GM18873 (cell line): ENCODE results near the gene ACSM6.
A peak's percentile ranks its signal among the peaks of the same experiment; 100 is the strongest.
"Not testable (repeated sequence)": the region's sequence is repeated elsewhere in the genome, so short reads cannot be mapped to it uniquely, and the experiment has no call there.

Experiments used
- ATAC-seq: cut with Tn5 transposase; IDR thresholded peaks from one replicate; pipeline ENCODE4 v1.9.1; 2021; ENCODE audit warnings: mild to moderate bottlenecking, moderate library complexity, moderate number of reproducible peaks; ENCODE audit not compliant: unreplicated experiment, low FRiP score

Gene ACSM6

DNA sequence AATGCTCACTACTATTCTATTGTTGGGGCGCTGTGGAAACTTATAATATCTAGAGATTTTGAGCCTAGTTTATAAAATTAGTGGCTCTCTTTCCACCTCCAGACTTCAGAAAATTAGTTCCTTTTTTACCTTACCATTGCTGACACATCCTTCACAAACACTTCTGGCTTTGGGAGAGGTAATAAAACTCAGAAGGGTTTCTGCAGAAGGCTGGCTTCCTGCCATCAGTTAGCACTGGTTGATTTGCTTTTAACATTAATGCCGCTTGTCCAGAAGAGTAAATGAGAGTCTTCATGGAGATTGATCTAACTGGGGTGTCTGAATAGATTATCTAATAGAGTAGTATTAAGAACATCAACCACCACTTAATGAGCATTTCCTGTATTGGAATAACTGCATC is 20.3 kb downstream of the ACSM6 start:
- ATAC-seq = no peak

GRCh38 chr10:95214793-95215192 is 20.8 kb downstream of the ACSM6 start:
- ATAC-seq = no peak

DNA sequence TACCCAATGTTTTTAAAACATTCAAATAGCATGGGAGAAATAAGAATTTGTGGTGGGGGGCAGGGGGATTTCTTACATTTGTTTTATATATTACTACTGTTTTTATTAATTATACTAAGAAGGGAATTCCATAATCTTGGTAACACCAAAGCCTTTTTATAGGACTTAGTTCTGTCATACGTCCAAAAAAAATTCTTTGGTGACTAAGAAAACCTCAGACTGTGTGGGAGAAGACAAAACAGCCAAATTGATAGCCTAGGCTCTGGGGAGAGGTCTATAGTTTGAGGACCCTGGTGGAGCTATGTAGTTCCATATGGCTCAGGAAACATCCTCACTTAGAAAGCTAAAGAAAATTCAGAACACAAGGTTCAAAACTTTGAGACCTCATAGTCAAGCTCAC is 23.4 kb downstream of the ACSM6 start:
- ATAC-seq = no peak

DNA sequence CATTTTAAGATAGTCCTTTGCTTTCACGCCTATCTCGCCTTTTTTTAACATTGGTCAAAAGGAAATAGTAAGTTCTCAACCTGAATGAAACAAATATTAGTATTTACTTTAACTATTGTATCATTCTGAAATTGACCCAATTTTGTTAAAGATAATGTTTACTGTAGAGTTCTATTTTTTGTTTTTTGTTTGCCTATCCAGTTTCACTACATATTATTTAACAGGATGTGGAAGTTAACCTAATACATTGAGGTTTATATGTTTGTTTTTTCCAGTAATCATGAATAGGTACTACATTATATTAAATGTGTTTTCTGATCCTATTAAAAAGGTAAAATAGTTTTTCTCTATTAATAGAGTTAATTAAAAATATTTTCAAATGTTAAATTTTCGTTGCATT is 26.5 kb downstream of the ACSM6 start:
- no peak for ATAC-seq

DNA sequence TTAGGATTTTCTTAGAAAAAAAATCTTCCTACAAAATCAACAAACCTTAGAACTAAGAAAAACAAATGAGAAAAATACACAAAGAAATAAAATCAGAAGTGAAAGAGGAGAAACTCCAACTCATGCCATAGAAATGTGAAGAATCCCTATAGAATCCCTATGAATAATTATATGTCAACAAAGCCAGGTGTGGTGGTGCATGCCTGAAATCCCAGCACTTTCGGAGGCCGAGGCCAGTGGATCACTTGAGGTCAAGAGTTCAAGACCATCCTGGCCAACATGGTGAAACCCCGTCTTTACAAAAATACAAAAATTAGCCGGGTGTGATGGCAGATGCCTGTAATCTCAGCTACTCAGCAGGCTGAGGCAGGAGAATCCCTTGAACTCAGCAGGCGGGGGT is 27.1 kb downstream of the ACSM6 start:
- ATAC-seq = no peak

DNA sequence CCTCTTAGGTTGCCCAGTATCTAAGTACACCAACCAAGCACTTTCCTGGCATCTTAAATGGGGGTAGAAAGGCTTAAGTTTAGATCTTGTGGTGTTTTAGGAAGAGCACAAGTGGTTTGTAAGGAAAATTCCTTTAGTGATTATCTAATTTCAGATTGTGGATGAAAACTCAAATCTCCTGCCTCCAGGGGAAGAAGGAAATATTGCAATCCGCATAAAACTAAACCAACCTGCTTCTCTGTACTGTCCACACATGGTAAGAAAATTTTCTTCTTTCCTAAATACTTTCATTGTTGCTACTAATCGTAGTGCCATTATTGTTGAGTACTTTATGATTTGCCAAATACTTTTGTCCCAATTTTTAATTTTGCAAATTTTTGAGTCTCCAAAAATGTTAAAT is 31.1 kb downstream of the ACSM6 start:
- no peak for ATAC-seq

DNA sequence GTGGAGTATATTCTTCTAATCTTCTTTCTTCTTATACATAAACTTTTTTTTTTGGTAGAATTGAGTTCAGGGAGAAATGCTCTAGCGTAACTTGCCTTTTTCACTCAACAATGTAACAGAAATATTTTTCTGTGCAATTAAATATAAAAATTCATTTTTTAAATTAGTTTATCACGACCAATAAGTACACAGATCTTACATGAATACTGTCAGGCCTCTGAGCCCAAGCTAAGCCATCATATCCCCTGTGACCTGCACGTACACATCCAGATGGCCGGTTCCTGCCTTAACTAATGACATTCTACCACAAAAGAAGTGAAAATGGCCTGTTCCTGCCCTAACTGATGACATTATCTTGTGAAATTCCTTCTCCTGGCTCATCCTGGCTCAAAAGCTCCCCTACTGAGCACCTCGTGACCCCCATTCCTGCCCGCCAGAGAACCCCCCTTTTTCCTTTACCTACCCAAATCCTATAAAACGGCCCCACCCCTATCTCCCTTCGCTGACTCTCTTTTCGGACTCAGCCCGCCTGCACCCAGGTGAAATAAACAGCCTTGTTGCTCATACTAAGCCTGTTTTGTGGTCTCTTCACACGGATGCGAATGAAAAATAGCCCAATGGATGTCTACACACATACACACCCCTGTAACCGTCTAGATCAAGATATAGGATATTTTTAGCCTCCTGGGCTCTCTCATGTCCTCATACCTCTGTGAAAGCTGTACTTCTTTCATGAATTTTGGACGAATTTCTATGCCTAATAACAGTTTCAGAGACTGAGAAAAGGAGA is 35.1 kb downstream of the ACSM6 start:
- not testable (repeated sequence) for ATAC-seq

- ATAC-seq = no peak
These were observed 35.9 kb downstream of the ACSM6 start for GRCh38 chr10:95229724-95230627.

GRCh38 chr10:95230677-95231586 is 36.9 kb downstream of the ACSM6 start:
- ATAC-seq = not testable (repeated sequence)

DNA sequence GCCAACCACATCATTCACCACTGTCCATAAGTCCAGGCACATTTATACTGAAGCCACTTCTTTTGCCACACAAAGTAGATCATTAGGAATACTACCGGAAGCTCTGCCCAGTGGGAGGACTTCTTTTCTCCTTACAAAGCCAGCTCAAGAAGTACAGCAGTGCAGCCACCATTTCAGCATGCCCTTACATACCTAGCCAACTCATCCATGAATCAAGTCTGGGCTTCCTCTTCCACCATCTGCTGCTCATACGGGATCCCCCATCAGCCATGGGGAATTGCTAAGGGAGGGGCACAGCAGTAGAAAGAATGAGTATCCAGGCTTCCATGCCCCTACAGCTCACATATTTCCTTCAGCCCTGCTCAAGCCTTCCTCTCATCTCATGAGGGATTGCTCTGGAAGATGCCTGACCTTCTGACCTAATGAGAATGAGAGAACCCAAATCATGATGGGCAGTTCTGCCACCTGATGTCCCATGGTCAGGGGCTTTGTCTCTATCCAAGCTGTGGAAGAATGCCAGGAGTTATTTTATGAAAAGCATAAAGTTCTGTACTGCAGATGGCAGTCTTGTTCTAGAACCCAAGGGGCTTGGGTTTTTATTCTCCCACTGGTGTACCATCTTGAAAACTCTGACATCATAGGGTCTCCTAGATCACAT is 39.5 kb downstream of the ACSM6 start:
- no peak for ATAC-seq

DNA sequence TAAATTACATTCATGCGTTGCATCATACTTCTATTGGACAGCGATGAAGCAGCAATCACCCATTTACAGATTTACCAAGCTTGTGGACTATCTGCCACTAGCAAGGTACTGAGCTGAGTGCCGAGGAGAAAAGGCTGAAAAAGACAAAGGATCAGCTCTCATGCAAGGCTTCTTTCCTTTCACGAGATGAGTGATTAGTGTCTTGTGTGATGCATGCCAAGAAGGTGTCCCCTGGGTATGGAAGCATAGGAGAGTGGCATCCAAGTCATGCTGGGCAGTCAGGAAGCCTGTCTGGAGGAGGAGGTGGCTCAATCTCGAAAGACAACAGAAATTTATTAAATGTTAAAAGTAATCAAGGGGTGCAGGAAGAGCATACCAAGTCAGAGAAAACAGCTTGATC is 40.9 kb downstream of the ACSM6 start:
- no peak for ATAC-seq

DNA sequence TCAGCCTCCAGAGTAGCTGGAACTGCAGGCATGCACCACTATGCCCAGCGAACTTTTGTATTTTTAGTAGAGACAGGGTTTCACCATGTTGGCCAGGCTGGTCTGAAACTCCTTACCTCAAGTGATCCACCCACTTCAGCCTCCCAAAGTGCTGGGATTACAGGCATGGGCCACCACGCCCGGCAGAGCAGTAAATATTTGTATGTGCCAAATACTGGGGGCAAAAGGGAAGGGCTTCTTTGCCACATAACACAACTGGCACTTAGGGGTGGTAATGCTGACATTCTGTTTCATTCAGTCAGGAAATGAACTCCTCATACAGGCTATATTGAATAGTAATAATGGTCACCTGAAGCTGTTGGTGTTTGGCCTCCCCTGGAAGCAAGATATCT is 41.6 kb downstream of the ACSM6 start:
- no peak for ATAC-seq

DNA sequence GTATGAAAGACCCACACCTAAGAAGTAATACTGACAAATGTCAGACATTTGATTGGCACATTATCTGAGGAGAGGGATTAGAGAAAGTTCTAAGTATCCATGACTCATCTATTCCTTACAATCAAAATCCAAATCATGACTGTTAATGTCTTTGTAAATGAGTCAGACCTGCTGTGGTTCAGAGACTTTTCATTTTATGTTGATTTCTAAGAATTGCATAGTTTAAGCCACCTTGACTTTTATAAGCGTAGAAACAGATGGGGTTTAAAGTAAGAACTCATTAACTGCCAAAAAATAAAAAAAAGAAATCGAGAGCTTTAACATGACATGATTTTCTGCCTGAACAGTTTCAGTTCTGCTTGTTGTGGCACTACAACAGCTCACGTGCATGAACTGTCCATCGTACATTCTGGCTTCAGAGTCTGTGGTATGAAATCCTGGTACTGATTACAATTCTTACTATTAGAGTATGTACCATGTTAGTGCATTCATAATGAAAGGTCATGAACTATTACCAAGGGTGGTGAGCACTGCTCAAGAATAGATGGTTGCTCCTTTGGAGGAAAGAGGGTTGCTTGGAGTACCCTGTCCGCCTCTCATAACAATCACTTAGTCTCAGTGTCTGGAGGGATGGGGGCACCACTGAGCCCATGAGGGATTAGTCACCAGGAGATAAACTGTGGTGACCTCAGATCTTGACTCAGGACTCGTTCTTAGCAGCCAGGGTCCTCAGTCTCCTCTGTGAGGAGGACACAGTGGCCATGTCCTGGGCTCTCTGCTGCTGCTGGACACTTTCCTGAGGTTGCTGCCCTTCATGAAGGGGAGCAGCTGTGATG is 42.2 kb downstream of the ACSM6 start:
- peak; percentile 99 for ATAC-seq

- no peak for ATAC-seq
These were observed 43.5 kb downstream of the ACSM6 start for GRCh38 chr10:95237376-95238170.

DNA sequence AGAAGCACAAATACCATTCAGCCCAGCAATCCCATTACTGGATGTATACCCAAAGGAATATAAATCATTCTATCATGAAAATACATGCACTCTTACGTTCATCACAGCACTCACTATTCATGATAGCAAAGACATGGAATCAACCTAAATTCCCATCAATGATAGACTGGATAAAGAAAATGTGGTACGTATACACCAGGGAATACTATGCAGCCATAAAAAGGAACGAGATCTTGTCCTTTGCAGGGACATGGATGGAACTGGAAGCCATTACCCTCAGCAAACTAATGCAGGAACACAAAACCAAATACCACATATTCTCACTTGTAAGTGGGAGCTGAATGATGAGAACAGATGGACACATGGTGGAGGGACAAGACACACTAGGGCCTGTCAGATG is 46.1 kb downstream of the ACSM6 start:
- not testable (repeated sequence) for ATAC-seq

DNA sequence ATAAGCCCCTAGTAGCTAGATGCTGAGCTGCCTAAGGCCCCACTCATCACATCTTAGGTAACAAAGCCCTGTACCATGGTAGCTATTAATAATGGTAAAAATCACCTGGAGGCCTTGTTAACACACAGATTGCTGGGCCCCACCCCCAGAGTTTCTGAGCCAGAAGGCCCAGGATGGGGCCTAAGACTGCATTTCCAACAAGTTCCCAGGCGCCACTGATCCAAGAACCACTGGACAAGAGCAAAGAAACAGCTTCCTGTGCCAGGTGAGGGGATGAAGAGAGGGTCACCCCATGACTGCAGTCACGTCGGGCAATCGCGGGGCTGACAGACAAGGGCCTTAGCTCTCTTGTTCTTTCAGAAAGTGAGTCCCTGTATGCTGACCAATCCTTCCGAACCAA is 46.8 kb downstream of the ACSM6 start:
- no peak for ATAC-seq

- no peak for ATAC-seq
These were observed 47.5 kb downstream of the ACSM6 start for GRCh38 chr10:95241533-95241932.

GRCh38 chr10:95242581-95243317 is 48.7 kb downstream of the ACSM6 start:
- no peak for ATAC-seq
